Thyroid gland (tissue), 4 donors: ENCODE measurements around the gene APELA. TPM values are rescaled to one million over a fixed set of nuclear protein-coding genes. Genes with fewer than 3 reads are reported as not detected.

Source experiments
- DNase-seq, 2 donors: peaks; one replicate each; pipeline ENCODE4 v3.0.0-alpha.2; 2019
- H3K27ac ChIP-seq, 3 donors: fragments of 200-600 bp; sonication (generic); 1 replicate in 2 of 3; 2 replicates in 1 of 3; pipeline ENCODE4 v1.5.1; 2016 to 2019; ENCODE audit warnings: mild to moderate bottlenecking in 1 of 3, moderate library complexity in 1 of 3
- H3K27me3 ChIP-seq: fragments of 200-600 bp; sonication (generic); one replicate; pipeline ENCODE4 v1.5.1; 2019
- H3K36me3 ChIP-seq, 2 donors: fragments of 200-600 bp; sonication (generic); one replicate each; pipeline ENCODE4 v1.5.1; 2016 to 2019
- H3K4me1 ChIP-seq, 2 donors: fragments of 200-600 bp; sonication (generic); one replicate each; pipeline ENCODE4 v1.5.1; 2017 to 2019
- H3K4me3 ChIP-seq, 3 donors: fragments of 200-600 bp; sonication (generic); replicated peaks in 1 of 3; 1 replicate in 2 of 3; 2 replicates in 1 of 3; pipeline ENCODE4 v1.5.1; 2016; ENCODE audit warnings: mild to moderate bottlenecking in 1 of 3
- H3K9me3 ChIP-seq: fragments of 200-600 bp; sonication (generic); one replicate; pipeline ENCODE4 v1.5.1; 2017
- CTCF ChIP-seq, 6 experiments: fragments of 200-600 bp in 3 of 6; fragments of 450-650 bp in 3 of 6; sonication (generic) in 3 of 6; IDR thresholded peaks; one replicate each; pipeline ENCODE4 v1.5.1; 2016 to 2019; ENCODE audit warnings: antibody characterized with exemption in 6 of 6, mild to moderate bottlenecking in 2 of 6, inconsistent platforms in 1 of 6, moderate library complexity in 1 of 6
- POLR2A ChIP-seq, 2 donors: fragments of 450-650 bp; IDR thresholded peaks; one replicate each; pipeline ENCODE4 v1.6.1; 2017; ENCODE audit warnings: antibody characterized with exemption in 2 of 2, mild to moderate bottlenecking in 2 of 2, moderate library complexity in 1 of 2
- WGBS, 2 donors: methylation state at CpG; one replicate each; pipeline ENCODE4 v1.1.5; 2017; 5-methylcytosine and 5-hydroxymethylcytosine counted together
- intact Hi-C: fragments of 100-400 bp; cut with DNase I; formaldehyde crosslinking; loops from one replicate; pipeline ENCODE4 v1.15.1; 2023
- total RNA-seq, 4 donors: library from RNA; depleted of rRNA; stranded (reverse); fragments of >200 nt; gene quantifications; one replicate each; pipeline ENCODE4 v1.2.3, GENCODE V29; 2016

APELA gene
- total RNA-seq, 4 donors from 2014 or later: 2.1 TPM; not detected in 3

- Histone ChIP-seq H3K27me3 (no peaks in the 10 kb centered on the region), H3K27ac (no peak overlapping the region), H3K4me3 (no peak overlapping the region), H3K4me1 (no peaks in the 10 kb centered on the region), H3K36me3 (no peaks in the 10 kb centered on the region), H3K9me3 (no peaks in the 10 kb centered on the region)
- no peak for TF ChIP-seq POLR2A (IDR thresholded peaks at IDR 0.05)
- TF ChIP-seq CTCF (IDR thresholded peaks at IDR 0.05): no peak
- DNase-seq: no peak
- intact Hi-C loops: no loop called here
- WGBS, 2 donors: 64 to 72% methylated on average over 5 of the region's 5 CpGs
Measured at GRCh38 chr4:164945146-164945545, 68.2 kb downstream of the APELA start.

GRCh38 chr4:164946810-164947209, 69.8 kb downstream of the APELA start:
- DNase-seq: no peak

More at GRCh38 chr4:164946810-164947209, 69.8 kb downstream of the APELA start:
- Histone ChIP-seq H3K27me3 (no peaks in the 10 kb centered on the region), H3K4me1 (no peaks in the 10 kb centered on the region), H3K27ac (no peak overlapping the region), H3K4me3 (no peak overlapping the region), H3K36me3 (no peaks in the 10 kb centered on the region), H3K9me3 (no peaks in the 10 kb centered on the region)
- WGBS, 2 donors: 93 to 94% methylated on average over 5 of the region's 5 CpGs
- no peak for TF ChIP-seq POLR2A (IDR thresholded peaks at IDR 0.05)
- no peak for TF ChIP-seq CTCF (IDR thresholded peaks at IDR 0.05)
- intact Hi-C loops: no loop called here

Other genes starting within 250 kb of the APELA start
- not detected for gene SMIM31, start 123.0 kb upstream of the APELA start, total RNA-seq
- 1 to 10 TPM; 1.2 to 5.5 (median 4.5) TPM for gene TRIM61, start 100.5 kb downstream of the APELA start, total RNA-seq
- not detected for gene TRIM60, start 154.8 kb downstream of the APELA start, total RNA-seq
- not detected for gene TRIM75, start 176.7 kb downstream of the APELA start, total RNA-seq
- 10 to 100 TPM; 19.2 to 34.9 (median 21.8) TPM for gene TMEM192, start 235.7 kb downstream of the APELA start, total RNA-seq